GM12801 (cell line): Measurements from ENCODE around the gene PDK2.

Experiments used
- TF ChIP-seq, protein P1 (sequence below): IDR thresholded peaks from one replicate; pipeline ENCODE4 v1.5.1; 2011; ENCODE audit warnings: control low read depth; ENCODE audit not compliant: insufficient read length; ENCODE audit errors: extremely low read depth

PDK2 gene

DNA sequence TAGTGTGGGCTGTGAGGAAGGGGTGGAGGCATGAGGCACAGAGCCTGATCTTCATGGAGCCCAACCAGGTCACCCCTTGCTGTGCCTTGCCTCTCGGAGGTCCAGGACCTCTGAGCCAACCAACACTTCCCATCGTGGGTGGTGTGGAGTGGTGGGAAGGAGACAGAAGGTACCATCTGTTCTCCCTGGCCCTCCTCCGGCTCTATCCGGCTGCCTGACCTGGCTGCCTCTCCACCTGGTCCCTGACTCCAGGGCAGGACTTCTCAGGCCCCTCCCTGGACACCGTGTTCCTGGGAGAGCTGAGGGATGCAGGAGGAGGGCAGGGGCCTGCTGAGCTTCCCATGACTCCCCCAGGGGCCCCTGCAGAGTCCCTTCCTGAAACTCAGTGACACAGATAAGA, 3.9 kb downstream of the PDK2 start:
- TF ChIP-seq, protein P1, sequence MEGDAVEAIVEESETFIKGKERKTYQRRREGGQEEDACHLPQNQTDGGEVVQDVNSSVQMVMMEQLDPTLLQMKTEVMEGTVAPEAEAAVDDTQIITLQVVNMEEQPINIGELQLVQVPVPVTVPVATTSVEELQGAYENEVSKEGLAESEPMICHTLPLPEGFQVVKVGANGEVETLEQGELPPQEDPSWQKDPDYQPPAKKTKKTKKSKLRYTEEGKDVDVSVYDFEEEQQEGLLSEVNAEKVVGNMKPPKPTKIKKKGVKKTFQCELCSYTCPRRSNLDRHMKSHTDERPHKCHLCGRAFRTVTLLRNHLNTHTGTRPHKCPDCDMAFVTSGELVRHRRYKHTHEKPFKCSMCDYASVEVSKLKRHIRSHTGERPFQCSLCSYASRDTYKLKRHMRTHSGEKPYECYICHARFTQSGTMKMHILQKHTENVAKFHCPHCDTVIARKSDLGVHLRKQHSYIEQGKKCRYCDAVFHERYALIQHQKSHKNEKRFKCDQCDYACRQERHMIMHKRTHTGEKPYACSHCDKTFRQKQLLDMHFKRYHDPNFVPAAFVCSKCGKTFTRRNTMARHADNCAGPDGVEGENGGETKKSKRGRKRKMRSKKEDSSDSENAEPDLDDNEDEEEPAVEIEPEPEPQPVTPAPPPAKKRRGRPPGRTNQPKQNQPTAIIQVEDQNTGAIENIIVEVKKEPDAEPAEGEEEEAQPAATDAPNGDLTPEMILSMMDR: no peak

DNA sequence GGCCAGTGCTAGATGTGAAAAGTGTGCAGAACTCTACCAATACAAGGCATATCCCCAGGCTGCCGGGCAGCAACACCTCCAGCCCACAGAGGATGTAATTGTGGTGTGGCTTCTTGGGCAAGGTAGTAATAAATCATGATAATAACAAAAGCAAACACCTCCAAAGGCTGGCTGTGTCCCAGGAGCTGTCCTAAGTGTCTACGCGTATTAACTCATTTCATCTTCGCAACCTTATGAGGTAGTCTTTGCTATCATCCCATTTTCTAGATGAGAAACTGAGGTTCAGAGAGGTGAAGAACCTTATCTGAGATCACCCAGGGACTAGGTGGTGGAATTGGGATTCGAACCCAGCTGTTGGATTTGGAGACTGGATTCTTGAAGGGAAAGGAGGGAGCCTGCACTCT, 5.3 kb downstream of the PDK2 start:
- TF ChIP-seq, protein P1: no peak

DNA sequence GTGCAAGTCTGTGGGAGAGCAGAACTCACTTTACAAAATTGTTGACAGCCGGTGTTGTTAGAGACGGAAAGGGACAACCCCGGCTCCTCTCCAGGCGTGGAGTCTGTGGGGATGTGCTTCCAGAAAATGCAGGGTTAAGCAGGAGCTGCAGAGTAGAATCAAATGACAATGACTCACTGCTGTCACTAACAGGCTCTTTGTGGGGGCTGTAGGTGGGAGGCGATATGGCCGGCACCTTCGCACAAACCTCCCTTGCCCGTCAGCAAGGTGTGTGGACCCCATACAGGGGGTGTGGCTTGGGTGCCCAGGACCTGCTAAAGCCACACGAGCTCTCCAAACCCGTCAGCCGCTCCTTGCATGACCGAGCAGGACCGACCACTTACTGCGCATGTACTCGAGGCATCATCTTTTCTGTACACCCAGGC, 5.8 kb downstream of the PDK2 start:
- TF ChIP-seq, protein P1: no peak

DNA sequence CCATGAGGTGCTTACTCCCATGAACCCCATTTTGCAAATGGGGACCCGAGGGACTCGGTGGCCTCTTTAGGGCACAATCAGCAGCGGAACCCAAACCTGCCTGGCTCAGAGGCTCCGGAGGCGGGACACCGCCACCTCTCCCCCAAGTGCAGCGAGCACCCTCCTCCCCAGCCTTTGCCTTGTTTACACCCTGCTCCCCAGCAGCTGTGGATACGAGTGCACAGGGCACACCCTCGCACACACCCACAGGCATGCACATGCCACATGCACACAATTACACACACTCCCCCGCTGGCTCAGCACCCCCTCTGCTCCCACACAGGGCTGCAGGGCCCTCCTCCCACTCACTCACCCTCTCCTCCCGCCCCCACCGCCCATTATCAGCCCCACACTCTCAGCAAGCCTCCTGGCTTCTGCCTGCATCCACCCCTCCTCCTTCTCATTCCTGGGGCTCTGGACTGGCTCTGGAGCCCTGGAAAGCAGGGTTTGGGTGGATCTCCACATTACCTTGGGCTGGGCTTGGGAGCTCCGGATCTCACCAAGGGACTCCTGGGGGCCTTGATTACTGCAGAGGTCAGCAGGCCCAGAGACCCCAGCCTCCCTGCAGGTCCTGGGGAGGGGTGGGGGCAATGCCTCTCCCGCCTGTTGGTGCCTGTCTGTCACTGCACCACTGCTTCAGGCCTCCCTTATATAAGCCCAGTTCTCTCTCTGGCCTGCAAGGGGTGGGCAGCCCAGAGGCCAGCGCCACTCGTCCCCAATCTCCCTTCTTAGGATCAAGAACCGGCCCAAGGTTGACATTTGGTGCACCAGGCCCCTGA, 6.4 kb downstream of the PDK2 start:
- TF ChIP-seq, protein P1: no peak

DNA sequence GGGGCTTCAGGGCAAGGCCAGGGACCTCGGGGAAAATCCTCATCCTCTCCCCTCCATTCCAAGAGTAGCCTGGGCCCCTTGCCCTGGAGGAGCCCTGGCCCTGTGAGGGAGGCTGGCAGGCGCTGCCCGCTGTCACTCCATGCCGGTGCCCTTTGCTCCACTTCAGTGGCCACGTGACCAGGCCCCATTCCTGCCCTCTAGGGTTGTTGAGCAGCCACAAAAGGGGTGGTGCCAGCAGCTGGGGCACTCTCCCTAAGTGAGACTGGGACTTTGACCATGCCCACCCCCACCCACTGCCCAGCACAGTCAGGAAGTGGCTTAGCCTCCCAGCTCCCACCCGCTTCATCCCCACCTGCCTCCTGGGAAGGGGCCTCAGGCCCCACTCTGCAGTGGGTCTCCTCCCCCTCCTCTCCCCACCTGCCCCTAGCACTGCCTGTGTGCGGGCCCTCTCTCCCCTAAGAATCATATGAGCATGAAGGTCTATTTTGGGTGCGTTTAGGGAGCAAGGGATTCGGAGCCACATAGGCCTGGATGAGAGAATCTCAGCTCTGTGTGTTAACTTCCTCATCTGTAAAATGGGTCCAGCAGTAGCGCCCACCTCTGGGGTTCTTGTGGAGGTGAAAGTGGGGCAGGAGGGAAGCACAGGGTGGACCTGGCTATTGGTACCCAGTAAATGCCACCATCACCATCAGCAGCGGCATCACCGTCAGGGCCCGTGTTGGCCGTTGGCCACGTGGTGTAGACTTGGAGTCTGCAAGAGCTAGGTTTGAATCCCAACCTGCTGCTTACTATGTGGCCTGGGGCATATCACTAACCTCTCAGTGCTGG, 7.2 kb downstream of the PDK2 start:
- TF ChIP-seq, protein P1: no peak

DNA sequence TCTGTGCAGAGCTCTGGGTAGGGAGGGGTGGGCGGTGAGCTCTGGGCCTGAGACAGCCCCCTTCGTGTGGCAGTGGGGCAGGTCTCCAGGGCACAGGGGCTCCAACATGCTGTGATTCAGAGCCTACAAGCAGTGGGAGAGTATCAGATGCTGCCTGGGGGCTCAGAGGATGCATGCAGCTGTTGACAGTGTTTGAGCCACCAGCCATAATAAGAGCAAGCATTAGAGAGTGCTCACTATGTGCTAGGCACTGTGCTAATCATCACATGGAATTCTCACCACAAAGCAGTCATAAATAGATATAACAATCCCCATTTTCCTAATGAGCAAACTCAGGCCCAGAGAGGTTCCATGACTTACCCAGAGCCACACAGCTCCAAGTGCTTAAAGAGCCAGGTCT, 8.1 kb downstream of the PDK2 start:
- TF ChIP-seq, protein P1: no peak

DNA sequence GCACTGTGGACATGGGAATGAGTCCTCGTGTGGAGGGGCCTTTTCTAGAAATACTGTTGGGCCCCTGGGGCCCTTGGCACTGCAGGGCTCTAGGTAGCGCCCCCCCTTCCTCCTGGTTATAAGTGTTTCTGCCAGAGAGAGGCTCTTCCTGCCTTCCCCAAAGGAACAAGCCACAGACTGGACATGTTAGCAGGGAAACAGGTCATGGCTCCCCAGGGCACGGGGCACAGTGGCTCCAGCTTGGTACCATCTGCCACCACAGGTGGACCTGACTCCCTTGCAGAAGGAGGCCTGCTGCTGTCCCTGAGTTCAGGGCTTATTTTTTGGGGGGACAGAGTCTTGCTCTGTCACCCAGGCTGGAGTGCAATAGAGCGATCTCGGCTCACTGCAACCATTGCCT, 8.8 kb downstream of the PDK2 start:
- TF ChIP-seq, protein P1: no peak
